Measurements from ENCODE around the gene NUBPL. TPM values are rescaled to one million over a fixed set of nuclear protein-coding genes. Genes with fewer than 3 reads are reported as not detected.

The NUBPL gene
- total RNA-seq, 1 experiment from 2014 or later: 11.6 TPM

DNA sequence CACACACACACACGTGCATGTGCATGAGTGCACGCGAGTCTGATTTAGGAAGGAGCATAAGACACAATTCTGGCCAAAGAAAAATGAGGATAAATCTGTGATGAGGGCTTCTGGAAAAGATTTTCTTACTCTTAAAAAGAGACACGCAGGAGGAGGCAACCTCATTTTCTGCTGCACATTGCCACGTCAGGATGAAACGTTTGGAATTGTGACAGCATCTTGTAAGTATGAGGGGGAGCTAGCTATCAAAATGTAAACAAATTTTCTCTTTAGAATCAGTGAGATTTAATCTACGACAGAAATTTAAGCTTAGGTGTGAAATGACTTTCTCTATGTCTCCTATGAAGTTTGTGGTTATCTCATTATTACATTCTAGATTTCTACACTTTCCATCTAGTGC, 31.1 kb upstream of the NUBPL start (continued):
- TF ChIP-seq, protein P1, sequence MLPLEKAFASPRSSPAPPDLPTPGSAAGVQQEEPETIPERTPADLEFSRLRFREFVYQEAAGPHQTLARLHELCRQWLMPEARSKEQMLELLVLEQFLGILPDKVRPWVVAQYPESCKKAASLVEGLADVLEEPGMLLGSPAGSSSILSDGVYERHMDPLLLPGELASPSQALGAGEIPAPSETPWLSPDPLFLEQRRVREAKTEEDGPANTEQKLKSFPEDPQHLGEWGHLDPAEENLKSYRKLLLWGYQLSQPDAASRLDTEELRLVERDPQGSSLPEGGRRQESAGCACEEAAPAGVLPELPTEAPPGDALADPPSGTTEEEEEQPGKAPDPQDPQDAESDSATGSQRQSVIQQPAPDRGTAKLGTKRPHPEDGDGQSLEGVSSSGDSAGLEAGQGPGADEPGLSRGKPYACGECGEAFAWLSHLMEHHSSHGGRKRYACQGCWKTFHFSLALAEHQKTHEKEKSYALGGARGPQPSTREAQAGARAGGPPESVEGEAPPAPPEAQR (CRISPR knock-in tag; IDR thresholded peaks at IDR 0.05): no peak
- no peak for TF ChIP-seq NR2C2 (CRISPR knock-in tag; IDR thresholded peaks at IDR 0.05)
- TF ChIP-seq, protein P2, sequence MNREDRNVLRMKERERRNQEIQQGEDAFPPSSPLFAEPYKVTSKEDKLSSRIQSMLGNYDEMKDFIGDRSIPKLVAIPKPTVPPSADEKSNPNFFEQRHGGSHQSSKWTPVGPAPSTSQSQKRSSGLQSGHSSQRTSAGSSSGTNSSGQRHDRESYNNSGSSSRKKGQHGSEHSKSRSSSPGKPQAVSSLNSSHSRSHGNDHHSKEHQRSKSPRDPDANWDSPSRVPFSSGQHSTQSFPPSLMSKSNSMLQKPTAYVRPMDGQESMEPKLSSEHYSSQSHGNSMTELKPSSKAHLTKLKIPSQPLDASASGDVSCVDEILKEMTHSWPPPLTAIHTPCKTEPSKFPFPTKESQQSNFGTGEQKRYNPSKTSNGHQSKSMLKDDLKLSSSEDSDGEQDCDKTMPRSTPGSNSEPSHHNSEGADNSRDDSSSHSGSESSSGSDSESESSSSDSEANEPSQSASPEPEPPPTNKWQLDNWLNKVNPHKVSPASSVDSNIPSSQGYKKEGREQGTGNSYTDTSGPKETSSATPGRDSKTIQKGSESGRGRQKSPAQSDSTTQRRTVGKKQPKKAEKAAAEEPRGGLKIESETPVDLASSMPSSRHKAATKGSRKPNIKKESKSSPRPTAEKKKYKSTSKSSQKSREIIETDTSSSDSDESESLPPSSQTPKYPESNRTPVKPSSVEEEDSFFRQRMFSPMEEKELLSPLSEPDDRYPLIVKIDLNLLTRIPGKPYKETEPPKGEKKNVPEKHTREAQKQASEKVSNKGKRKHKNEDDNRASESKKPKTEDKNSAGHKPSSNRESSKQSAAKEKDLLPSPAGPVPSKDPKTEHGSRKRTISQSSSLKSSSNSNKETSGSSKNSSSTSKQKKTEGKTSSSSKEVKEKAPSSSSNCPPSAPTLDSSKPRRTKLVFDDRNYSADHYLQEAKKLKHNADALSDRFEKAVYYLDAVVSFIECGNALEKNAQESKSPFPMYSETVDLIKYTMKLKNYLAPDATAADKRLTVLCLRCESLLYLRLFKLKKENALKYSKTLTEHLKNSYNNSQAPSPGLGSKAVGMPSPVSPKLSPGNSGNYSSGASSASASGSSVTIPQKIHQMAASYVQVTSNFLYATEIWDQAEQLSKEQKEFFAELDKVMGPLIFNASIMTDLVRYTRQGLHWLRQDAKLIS (CRISPR knock-in tag; IDR thresholded peaks at IDR 0.05; ENCODE audit: borderline replicate concordance): no peak

DNA sequence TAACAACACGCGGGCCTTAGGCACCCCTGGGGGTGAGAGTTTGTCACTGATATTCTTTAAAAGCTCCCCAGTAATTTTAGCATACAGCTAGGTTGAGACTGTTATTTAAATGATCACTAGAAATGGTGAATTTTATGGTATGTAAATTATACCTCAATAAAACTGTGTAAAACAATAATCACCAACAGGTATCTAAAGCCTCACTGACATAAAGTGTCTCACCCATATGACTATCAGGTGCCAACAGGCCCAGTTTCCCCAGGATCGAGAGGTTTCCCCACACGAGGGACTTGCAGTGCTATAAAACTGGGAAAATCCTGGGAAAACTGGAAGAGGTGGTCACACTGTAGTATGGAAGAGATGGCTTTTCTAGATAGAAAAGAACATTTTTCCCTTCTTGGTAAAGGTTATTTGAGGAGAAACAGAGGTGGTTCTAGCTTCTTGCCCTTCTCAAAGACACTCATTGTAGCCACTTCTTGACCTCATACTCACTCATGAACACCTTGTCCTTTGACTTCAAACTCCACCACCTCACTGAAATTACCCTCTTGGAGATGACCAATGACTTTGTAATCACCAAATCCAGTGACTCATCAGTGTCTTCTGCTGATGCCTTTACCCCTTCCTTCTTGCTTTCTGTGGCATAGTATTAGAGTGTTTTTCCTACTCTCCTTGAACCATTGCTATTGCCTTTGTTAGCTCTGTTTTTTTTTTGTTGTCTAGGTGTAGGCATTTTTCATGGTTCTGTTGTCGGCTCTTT, 24.8 kb upstream of the NUBPL start:
- no peak for ATAC-seq
- Mint-ChIP-seq H3K27ac (no peak overlapping the region), H3K4me1 (no peaks in the 10 kb centered on the region), H3K36me3 (no peaks in the 10 kb centered on the region), H3K9me3 (no peaks in the 10 kb centered on the region), H3K27me3 (ENCODE audit: low read depth) (no peaks in the 10 kb centered on the region), H3K4me3 (no peak overlapping the region)
- ChIA-PET CTCF (no interaction called here), POLR2A (no interaction called here)
- DNase-seq (ENCODE audit: low spot score): no peak
- TF ChIP-seq, protein P3, sequence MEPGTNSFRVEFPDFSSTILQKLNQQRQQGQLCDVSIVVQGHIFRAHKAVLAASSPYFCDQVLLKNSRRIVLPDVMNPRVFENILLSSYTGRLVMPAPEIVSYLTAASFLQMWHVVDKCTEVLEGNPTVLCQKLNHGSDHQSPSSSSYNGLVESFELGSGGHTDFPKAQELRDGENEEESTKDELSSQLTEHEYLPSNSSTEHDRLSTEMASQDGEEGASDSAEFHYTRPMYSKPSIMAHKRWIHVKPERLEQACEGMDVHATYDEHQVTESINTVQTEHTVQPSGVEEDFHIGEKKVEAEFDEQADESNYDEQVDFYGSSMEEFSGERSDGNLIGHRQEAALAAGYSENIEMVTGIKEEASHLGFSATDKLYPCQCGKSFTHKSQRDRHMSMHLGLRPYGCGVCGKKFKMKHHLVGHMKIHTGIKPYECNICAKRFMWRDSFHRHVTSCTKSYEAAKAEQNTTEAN (CRISPR knock-in tag; IDR thresholded peaks at IDR 0.05): no peak
- TF ChIP-seq RELA (CRISPR knock-in tag; IDR thresholded peaks at IDR 0.05; ENCODE audit: borderline replicate concordance) (no peak), ZNF317 (CRISPR knock-in tag; IDR thresholded peaks at IDR 0.05; ENCODE audit: borderline replicate concordance, low read depth) (no peak)

DNA sequence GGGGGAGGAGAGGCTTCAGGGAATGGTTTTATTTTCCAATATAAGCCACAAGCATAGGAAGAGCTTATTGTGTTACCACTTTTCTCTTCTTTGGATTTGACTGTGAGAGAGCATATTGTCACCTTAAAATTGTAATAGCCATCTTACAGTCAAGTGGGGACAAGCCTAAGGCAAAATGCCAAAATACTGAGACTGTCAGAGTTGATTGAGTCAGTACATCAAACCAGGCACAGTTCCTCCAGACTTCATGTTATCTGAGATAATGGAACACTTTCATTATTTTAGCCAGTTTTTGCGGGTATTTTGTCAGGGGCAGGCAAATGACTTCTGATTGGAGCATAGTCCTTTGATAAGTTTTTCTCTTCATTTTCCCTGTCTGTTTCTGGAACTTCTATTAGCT, 19.5 kb upstream of the NUBPL start:
- no peaks in the 10 kb centered on the region for H3K36me3 Mint-ChIP-seq
- CTCF ChIA-PET: interaction anchor here (1.0 kb wide), 1 partner anchor 31 kb away, joined by 3 read pairs; no protein-coding TSS in a partner anchor
- no peak overlapping the region for H3K27ac Mint-ChIP-seq
- TF ChIP-seq NFYB (CRISPR knock-in tag; conservative IDR thresholded peaks at IDR 0.05; ENCODE audit: low read depth): no peak
- TF ChIP-seq SP1 (CRISPR knock-in tag; conservative IDR thresholded peaks at IDR 0.05): no peak
- TF ChIP-seq, protein P4, sequence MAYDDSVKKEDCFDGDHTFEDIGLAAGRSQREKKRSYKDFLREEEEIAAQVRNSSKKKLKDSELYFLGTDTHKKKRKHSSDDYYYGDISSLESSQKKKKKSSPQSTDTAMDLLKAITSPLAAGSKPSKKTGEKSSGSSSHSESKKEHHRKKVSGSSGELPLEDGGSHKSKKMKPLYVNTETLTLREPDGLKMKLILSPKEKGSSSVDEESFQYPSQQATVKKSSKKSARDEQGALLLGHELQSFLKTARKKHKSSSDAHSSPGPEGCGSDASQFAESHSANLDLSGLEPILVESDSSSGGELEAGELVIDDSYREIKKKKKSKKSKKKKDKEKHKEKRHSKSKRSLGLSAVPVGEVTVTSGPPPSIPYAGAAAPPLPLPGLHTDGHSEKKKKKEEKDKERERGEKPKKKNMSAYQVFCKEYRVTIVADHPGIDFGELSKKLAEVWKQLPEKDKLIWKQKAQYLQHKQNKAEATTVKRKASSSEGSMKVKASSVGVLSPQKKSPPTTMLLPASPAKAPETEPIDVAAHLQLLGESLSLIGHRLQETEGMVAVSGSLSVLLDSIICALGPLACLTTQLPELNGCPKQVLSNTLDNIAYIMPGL (CRISPR knock-in tag; IDR thresholded peaks at IDR 0.05): no peak
- TF ChIP-seq, protein P5, sequence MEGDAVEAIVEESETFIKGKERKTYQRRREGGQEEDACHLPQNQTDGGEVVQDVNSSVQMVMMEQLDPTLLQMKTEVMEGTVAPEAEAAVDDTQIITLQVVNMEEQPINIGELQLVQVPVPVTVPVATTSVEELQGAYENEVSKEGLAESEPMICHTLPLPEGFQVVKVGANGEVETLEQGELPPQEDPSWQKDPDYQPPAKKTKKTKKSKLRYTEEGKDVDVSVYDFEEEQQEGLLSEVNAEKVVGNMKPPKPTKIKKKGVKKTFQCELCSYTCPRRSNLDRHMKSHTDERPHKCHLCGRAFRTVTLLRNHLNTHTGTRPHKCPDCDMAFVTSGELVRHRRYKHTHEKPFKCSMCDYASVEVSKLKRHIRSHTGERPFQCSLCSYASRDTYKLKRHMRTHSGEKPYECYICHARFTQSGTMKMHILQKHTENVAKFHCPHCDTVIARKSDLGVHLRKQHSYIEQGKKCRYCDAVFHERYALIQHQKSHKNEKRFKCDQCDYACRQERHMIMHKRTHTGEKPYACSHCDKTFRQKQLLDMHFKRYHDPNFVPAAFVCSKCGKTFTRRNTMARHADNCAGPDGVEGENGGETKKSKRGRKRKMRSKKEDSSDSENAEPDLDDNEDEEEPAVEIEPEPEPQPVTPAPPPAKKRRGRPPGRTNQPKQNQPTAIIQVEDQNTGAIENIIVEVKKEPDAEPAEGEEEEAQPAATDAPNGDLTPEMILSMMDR (IDR thresholded peaks at IDR 0.05): no peak
- TF ChIP-seq, protein P6, sequence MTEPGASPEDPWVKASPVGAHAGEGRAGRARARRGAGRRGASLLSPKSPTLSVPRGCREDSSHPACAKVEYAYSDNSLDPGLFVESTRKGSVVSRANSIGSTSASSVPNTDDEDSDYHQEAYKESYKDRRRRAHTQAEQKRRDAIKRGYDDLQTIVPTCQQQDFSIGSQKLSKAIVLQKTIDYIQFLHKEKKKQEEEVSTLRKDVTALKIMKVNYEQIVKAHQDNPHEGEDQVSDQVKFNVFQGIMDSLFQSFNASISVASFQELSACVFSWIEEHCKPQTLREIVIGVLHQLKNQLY (CRISPR knock-in tag; IDR thresholded peaks at IDR 0.05): no peak
- no peak for TF ChIP-seq GRHL2 (CRISPR knock-in tag; IDR thresholded peaks at IDR 0.05; ENCODE audit: insufficient replicate concordance, severe bottlenecking)
- no peak for TF ChIP-seq ESRRA (CRISPR knock-in tag; IDR thresholded peaks at IDR 0.05; ENCODE audit: borderline replicate concordance)
- TF ChIP-seq, protein P7, sequence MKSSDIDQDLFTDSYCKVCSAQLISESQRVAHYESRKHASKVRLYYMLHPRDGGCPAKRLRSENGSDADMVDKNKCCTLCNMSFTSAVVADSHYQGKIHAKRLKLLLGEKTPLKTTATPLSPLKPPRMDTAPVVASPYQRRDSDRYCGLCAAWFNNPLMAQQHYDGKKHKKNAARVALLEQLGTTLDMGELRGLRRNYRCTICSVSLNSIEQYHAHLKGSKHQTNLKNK (CRISPR knock-in tag; IDR thresholded peaks at IDR 0.05): no peak
- TF ChIP-seq, protein P8, sequence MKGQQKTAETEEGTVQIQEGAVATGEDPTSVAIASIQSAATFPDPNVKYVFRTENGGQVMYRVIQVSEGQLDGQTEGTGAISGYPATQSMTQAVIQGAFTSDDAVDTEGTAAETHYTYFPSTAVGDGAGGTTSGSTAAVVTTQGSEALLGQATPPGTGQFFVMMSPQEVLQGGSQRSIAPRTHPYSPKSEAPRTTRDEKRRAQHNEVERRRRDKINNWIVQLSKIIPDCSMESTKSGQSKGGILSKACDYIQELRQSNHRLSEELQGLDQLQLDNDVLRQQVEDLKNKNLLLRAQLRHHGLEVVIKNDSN (CRISPR knock-in tag; IDR thresholded peaks at IDR 0.05): no peak
- no peak for TF ChIP-seq SOX15 (CRISPR knock-in tag; IDR thresholded peaks at IDR 0.05)
- TF ChIP-seq TP53 (CRISPR knock-in tag; IDR thresholded peaks at IDR 0.05): no peak
- no peak for TF ChIP-seq JAZF1 (CRISPR knock-in tag; IDR thresholded peaks at IDR 0.05)

More for the DNA sequence above, 19.5 kb upstream of the NUBPL start:
- POLR2A ChIA-PET: no interaction called here
- H3K4me1 Mint-ChIP-seq: peaks cover 3% of the 10 kb centered on the region
- no peaks in the 10 kb centered on the region for H3K27me3 Mint-ChIP-seq (ENCODE audit: low read depth)
- DNase-seq (ENCODE audit: low spot score) (no peak), ATAC-seq (no peak)
- H3K4me3 Mint-ChIP-seq: no peak overlapping the region
- no peaks in the 10 kb centered on the region for H3K9me3 Mint-ChIP-seq

Data from WTC11 (cell line).